HEK293 (cell line): ENCODE data around the gene CHD2.

Experiments used
- HOXA7 ChIP-seq: sonication (generic); formaldehyde crosslinking; IDR thresholded peaks from 2 replicates; pipeline ENCODE4 v1.8.1; 2022; ENCODE audit warnings: missing genetic modification reagents, borderline replicate concordance
- SALL2 ChIP-seq: fragments of 450-650 bp; formaldehyde crosslinking; IDR thresholded peaks from 2 replicates; pipeline ENCODE4 v1.5.0; 2017; ENCODE audit warnings: missing biosample characterization, mild to moderate bottlenecking, missing genetic modification characterization, borderline replicate concordance
- YY1 ChIP-seq: fragments of 450-650 bp; formaldehyde crosslinking; IDR thresholded peaks from 2 replicates; pipeline ENCODE4 v1.5.1; 2018; ENCODE audit warnings: missing biosample characterization, missing genetic modification characterization
- ZNF248 ChIP-seq: fragments of 450-650 bp; formaldehyde crosslinking; IDR thresholded peaks from 2 replicates; pipeline ENCODE4 v1.5.1; 2017; ENCODE audit warnings: missing biosample characterization, missing genetic modification characterization
- ZNF274 ChIP-seq, 2 experiments: fragments of 200-500 bp in 1 of 2; fragments of 450-650 bp in 1 of 2; sonication (Bioruptor generic) in 1 of 2; formaldehyde crosslinking in 1 of 2; IDR thresholded peaks; 2 replicates each; pipeline versions ENCODE4 v1.5.1 to v1.6.1; 2014 to 2016; ENCODE audit warnings: borderline replicate concordance in 1 of 2, inconsistent platforms in 1 of 2, low read length in 1 of 2, missing biosample characterization in 1 of 2, missing genetic modification characterization in 1 of 2
- ZNF654 ChIP-seq: fragments of 450-650 bp; formaldehyde crosslinking; IDR thresholded peaks from 2 replicates; pipeline ENCODE4 v1.5.1; 2016; ENCODE audit warnings: low read depth, missing biosample characterization, missing genetic modification characterization
- ZNF701 ChIP-seq: fragments of 450-650 bp; formaldehyde crosslinking; IDR thresholded peaks from 2 replicates; pipeline ENCODE4 v1.5.1; 2016; ENCODE audit warnings: missing biosample characterization, missing genetic modification characterization
- TF ChIP-seq, protein P1 (sequence below): fragments of 450-650 bp; formaldehyde crosslinking; IDR thresholded peaks from 2 replicates; pipeline ENCODE4 v1.5.1; 2016; ENCODE audit warnings: missing biosample characterization, missing genetic modification characterization

DNA sequence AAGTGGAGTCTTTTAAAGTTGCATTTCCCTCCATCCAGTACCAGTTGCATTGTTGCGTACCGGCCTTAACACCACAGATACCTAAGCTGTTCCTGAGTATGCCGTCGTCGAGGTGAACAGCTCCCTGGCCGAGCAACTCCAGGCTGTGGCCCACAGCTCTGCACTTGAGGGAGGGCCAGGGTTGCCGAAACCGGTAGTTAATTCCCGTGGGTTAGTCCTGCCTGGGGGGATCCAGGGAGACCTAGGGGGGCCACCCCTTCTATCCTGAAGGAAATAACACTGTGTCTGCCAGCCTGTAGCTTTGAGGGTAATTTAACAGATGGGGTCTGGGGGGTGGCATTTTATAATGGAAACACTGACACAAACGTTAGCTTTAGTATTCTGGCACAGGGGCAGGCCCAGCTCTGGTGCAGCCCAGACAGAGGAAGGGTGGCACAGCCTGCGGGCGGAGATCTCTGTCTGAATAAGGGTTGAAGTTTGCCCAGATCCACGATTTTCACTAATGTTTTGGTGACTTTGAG, 128.0 kb downstream of the CHD2 start:
- TF ChIP-seq, protein P1, sequence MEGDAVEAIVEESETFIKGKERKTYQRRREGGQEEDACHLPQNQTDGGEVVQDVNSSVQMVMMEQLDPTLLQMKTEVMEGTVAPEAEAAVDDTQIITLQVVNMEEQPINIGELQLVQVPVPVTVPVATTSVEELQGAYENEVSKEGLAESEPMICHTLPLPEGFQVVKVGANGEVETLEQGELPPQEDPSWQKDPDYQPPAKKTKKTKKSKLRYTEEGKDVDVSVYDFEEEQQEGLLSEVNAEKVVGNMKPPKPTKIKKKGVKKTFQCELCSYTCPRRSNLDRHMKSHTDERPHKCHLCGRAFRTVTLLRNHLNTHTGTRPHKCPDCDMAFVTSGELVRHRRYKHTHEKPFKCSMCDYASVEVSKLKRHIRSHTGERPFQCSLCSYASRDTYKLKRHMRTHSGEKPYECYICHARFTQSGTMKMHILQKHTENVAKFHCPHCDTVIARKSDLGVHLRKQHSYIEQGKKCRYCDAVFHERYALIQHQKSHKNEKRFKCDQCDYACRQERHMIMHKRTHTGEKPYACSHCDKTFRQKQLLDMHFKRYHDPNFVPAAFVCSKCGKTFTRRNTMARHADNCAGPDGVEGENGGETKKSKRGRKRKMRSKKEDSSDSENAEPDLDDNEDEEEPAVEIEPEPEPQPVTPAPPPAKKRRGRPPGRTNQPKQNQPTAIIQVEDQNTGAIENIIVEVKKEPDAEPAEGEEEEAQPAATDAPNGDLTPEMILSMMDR (tag by site-specific recombination): no peak
- no peak for TF ChIP-seq YY1
- no peak for TF ChIP-seq ZNF701 (tag by site-specific recombination)
- TF ChIP-seq ZNF654 (tag by site-specific recombination): no peak
- no peak for TF ChIP-seq HOXA7 (CRISPR knock-in tag)
- no peak for TF ChIP-seq SALL2
- no peak for TF ChIP-seq ZNF248 (tag by site-specific recombination)
- no peak for TF ChIP-seq ZNF274 (IDR thresholded peaks at IDR 0.05; ENCODE audit: low read length)
- no peak for TF ChIP-seq ZNF274 (tag by site-specific recombination; IDR thresholded peaks at IDR 0.05; ENCODE audit: borderline replicate concordance)
